Measurements from ENCODE around the gene CRB3.
A peak's percentile ranks its signal among the peaks of the same experiment; 100 is the strongest.

DNA sequence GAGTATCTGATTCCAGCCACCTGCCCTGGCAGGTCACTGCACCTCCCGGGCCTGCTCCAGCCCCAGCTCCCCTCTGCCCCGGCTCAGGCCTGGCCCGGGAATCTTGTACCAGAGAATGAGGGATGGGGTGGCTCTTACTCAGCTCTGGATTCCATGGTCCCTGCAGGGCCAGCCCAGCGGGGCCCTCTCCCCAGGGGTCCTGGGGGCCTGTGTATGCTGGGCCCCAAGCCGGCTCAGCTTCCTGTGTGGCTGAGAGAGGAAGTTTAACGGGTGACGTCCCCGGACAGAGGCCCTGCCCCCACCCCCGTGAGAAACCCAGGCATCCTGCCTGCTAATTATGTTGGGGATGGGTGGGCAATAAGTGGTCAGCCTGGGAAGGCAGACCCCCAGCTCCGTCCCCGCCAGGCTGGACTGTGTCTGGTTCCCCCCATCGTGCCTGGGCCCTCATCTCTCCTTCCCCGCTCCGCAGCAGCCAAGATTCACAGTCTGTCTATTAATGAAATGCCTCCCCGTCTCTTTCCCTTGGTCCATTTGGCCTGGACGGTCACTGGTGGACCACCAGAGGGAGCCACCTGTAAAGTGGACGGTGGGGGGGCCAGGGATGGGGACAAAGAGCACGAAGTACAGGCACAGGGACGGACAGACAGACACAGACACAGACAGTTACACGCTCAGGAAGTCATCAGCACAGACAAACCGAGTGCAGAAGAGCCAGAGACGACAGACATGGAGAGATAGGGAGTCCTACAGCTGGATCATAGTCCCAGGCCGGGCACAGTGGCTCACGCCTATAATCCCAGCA lies 17.7 kb downstream of the CRB3 start, which contains the start of gene DENND1C:
- TF ChIP-seq ZNF138 (CRISPR knock-in tag; conservative IDR thresholded peaks at IDR 0.05) (no peak), HMGA2 (CRISPR knock-in tag; IDR thresholded peaks at IDR 0.05) (no peak), IRF2 (CRISPR knock-in tag; IDR thresholded peaks at IDR 0.05; ENCODE audit: borderline replicate concordance, low read depth) (no peak)
- TF ChIP-seq, protein P1, sequence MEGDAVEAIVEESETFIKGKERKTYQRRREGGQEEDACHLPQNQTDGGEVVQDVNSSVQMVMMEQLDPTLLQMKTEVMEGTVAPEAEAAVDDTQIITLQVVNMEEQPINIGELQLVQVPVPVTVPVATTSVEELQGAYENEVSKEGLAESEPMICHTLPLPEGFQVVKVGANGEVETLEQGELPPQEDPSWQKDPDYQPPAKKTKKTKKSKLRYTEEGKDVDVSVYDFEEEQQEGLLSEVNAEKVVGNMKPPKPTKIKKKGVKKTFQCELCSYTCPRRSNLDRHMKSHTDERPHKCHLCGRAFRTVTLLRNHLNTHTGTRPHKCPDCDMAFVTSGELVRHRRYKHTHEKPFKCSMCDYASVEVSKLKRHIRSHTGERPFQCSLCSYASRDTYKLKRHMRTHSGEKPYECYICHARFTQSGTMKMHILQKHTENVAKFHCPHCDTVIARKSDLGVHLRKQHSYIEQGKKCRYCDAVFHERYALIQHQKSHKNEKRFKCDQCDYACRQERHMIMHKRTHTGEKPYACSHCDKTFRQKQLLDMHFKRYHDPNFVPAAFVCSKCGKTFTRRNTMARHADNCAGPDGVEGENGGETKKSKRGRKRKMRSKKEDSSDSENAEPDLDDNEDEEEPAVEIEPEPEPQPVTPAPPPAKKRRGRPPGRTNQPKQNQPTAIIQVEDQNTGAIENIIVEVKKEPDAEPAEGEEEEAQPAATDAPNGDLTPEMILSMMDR (IDR thresholded peaks at IDR 0.05): peak; percentile 59; the same call in 1 of the 2 replicates
- TF ChIP-seq, protein P2, sequence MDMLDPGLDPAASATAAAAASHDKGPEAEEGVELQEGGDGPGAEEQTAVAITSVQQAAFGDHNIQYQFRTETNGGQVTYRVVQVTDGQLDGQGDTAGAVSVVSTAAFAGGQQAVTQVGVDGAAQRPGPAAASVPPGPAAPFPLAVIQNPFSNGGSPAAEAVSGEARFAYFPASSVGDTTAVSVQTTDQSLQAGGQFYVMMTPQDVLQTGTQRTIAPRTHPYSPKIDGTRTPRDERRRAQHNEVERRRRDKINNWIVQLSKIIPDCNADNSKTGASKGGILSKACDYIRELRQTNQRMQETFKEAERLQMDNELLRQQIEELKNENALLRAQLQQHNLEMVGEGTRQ (CRISPR knock-in tag; IDR thresholded peaks at IDR 0.05): no peak
